GM10266 (cell line): Measurements from ENCODE around the gene FBXL15.
A peak's percentile ranks its signal among the peaks of the same experiment; 100 is the strongest.
"Not testable (repeated sequence)": the region's sequence is repeated elsewhere in the genome, so short reads cannot be mapped to it uniquely, and the experiment has no call there.

Source experiments
- DNase-seq: peaks from one replicate; pipeline ENCODE4 v3.0.0; 2012; ENCODE audit errors: extremely low spot score
- TF ChIP-seq, protein P1 (sequence below): IDR thresholded peaks from 2 replicates; pipeline ENCODE4 v1.5.1; 2012; ENCODE audit warnings: mild to moderate bottlenecking, low read depth; ENCODE audit not compliant: control insufficient read depth, insufficient read depth; ENCODE audit errors: missing control alignments

Gene FBXL15

GRCh38 chr10:102449321-102450123, 28.9 kb downstream of the FBXL15 start:
- DNase-seq = peak; percentile 66
- TF ChIP-seq, protein P1, sequence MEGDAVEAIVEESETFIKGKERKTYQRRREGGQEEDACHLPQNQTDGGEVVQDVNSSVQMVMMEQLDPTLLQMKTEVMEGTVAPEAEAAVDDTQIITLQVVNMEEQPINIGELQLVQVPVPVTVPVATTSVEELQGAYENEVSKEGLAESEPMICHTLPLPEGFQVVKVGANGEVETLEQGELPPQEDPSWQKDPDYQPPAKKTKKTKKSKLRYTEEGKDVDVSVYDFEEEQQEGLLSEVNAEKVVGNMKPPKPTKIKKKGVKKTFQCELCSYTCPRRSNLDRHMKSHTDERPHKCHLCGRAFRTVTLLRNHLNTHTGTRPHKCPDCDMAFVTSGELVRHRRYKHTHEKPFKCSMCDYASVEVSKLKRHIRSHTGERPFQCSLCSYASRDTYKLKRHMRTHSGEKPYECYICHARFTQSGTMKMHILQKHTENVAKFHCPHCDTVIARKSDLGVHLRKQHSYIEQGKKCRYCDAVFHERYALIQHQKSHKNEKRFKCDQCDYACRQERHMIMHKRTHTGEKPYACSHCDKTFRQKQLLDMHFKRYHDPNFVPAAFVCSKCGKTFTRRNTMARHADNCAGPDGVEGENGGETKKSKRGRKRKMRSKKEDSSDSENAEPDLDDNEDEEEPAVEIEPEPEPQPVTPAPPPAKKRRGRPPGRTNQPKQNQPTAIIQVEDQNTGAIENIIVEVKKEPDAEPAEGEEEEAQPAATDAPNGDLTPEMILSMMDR = no peak

DNA sequence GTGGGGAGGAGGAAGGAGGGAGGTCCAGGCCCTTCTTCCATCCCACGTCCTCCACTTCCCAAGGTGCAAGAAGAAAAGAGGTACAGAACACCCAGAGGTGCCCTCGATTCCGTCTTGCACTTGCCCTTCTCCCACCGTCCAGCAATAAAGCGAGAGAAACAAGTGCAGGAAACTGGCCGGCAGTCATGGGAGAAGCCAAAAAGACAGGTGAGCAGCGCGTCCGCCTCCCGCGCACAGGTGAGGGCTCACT, 29.4 kb downstream of the FBXL15 start:
- DNase-seq = no peak
- TF ChIP-seq, protein P1 = no peak

GRCh38 chr10:102450374-102451104, 29.9 kb downstream of the FBXL15 start:
- TF ChIP-seq, protein P1 = no peak
- DNase-seq = peak; percentile 93

DNA sequence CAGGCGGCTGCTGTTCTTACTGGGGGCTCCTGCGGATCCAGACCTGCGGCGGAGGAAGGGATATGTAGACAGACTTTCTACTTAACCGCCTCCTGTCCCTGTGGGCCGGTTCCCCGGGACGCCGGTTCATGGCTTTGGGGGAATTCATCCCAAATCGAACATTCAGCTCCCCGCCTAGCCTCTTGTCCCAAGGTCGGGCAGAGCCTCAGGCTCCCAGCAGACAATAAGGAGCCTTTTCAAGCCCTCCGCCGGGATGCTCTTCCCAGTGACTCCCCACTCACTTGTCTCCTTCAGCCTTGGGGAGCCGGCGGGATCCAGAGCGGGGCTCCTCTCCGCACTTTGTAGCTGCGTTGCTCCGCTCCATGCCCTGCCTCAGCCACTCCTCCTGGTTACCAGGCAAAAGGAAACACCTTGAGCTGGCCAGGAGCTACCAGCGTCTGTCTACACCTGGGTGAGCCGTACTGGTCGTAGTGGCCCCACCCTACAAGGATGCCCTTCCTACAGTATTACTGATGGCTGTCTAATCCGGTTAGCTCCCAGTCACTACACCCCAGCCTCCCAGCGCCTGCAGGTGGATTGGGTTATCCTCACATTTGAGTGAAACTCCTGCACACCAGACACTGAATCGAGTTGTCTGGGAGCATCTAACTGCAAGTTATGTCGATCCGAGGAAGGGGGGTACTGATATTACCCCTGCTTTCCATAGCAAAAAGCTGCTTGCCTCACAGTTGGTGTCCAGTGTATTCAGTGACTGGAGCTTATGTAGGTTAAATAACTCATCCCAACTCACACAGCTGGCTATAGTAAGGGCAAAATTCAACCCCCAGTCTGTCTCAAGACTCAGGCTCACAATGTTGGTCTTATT, 30.7 kb downstream of the FBXL15 start, which contains the start of gene C10orf95:
Gene C10orf95 (minus strand): TSS at position 439 of the 865 bp plus-strand sequence. CDS start 450 bp downstream, outside the sequence.
- DNase-seq = no peak
- TF ChIP-seq, protein P1 = no peak

DNA sequence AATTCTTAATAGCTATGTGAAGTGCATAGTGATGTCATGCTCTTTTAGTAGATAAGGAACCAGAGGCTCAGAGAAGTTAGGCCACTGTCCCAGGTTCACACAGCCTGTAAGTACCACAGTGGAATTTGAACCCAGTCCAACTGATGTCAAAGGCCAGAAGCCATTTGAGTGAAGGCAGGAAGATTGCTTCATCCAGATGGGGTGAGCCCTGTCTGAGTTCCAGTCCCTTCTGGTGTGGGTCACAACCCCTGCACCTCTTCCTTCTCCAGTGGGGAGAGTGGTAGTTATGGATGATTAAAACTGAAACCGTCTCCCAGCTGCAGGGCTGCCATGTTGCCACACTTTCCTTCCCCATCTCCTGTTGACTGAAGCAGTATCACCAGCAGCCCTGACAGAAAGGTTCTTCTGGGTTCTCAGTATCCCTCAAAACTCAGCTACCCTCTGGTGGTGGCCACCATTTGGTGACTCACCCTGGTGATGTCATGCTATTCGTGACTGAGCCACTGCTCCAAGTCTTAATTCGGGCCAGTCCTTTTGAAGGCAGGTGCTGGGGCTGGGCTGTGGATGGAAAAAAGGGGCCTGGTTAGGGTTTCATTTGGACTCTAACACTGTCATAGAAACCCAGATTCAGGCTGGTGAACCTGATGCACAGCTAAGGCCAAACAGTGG, 32.2 kb downstream of the FBXL15 start:
- no peak for DNase-seq
- TF ChIP-seq, protein P1 = no peak

DNA sequence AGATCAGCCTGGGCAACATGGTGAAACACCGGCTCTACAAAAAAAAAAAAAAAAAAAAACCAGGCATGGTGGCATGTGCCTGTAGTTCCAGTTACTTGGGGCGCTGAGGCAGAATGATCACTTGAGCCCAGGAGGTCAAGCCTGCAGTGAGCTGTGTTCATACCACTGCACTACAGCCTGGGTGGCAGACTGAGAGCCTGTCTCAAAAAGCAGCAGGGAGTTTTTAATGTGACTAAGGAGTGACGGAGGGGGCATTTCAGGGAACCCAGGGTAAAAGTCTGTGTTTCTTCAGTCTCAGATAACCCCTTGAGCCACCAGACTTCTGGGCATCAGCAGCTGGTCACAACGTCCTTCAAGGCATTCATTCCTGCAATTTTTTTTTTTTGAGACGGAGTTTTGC, 32.9 kb downstream of the FBXL15 start:
- TF ChIP-seq, protein P1 = no peak
- DNase-seq = no peak

- DNase-seq = not testable (repeated sequence)
These were observed 34.2 kb downstream of the FBXL15 start for GRCh38 chr10:102454662-102455487.
